GM12878 (cell line): ENCODE data around the gene CYP2U1. TPM values are rescaled to one million over a fixed set of nuclear protein-coding genes. Genes with fewer than 3 reads are reported as not detected.

Source experiments
- BCL11A ChIP-seq: IDR thresholded peaks from 2 replicates; pipeline ENCODE4 v1.6.1; 2011; ENCODE audit warnings: low read depth, low read length
- BRCA1 ChIP-seq: IDR thresholded peaks from 2 replicates; pipeline ENCODE4 v1.6.1; 2011; ENCODE audit warnings: low read depth, low read length, improper control_type of control experiment
- CBX3 ChIP-seq: fragments of 200-600 bp; sonication (generic); IDR thresholded peaks from 2 replicates; pipeline ENCODE4 v1.6.1; 2016; ENCODE audit warnings: low read depth, borderline replicate concordance
- CBX5 ChIP-seq: sonication (generic); IDR thresholded peaks from 2 replicates; pipeline ENCODE4 v1.6.1; 2016; ENCODE audit warnings: low read depth, moderate library complexity, mild to moderate bottlenecking, inconsistent platforms
- CHD4 ChIP-seq: fragments of 200-600 bp; sonication (generic); IDR thresholded peaks from 2 replicates; pipeline ENCODE4 v1.6.1; 2016; ENCODE audit warnings: mild to moderate bottlenecking
- EGR1 ChIP-seq, 2 experiments: IDR thresholded peaks; 1 replicate in 1 of 2; 2 replicates in 1 of 2; pipeline ENCODE4 v1.6.1; 2011 to 2012; ENCODE audit warnings: low read depth in 2 of 2, low read length in 2 of 2, borderline replicate concordance in 1 of 2, mild to moderate bottlenecking in 1 of 2, moderate library complexity in 1 of 2
- ELK1 ChIP-seq: IDR thresholded peaks from 2 replicates; pipeline ENCODE4 v1.6.1; 2012; ENCODE audit warnings: low read depth, low read length, improper control_type of control experiment
- ESRRA ChIP-seq: IDR thresholded peaks from 2 replicates; pipeline ENCODE4 v1.6.1; 2012; ENCODE audit warnings: mild to moderate bottlenecking, low read length, improper control_type of control experiment
- EZH2 ChIP-seq: IDR thresholded peaks from 2 replicates; pipeline ENCODE4 v1.6.1; 2012; ENCODE audit warnings: low read depth, mild to moderate bottlenecking, control low read depth, inconsistent platforms, low read length, borderline replicate concordance; ENCODE audit not compliant: control insufficient read depth
- IRF5 ChIP-seq: fragments of 450-650 bp; IDR thresholded peaks from 2 replicates; pipeline ENCODE4 v1.6.1; 2017; ENCODE audit warnings: borderline replicate concordance
- KDM1A ChIP-seq: fragments of 200-600 bp; sonication (generic); IDR thresholded peaks from 2 replicates; pipeline ENCODE4 v1.6.1; 2016; ENCODE audit warnings: borderline replicate concordance
- KLF5 ChIP-seq: fragments of 450-650 bp; IDR thresholded peaks from 2 replicates; pipeline ENCODE4 v1.6.1; 2014; ENCODE audit warnings: mild to moderate bottlenecking; ENCODE audit not compliant: partially characterized antibody
- MEF2A ChIP-seq: IDR thresholded peaks from 2 replicates; pipeline ENCODE4 v1.6.1; 2011; ENCODE audit warnings: low read depth, mild to moderate bottlenecking, low read length, moderate library complexity; ENCODE audit not compliant: insufficient read depth
- SIX5 ChIP-seq: IDR thresholded peaks from 2 replicates; pipeline ENCODE4 v1.6.1; 2011; ENCODE audit warnings: mild to moderate bottlenecking, low read depth, low read length, moderate library complexity; ENCODE audit not compliant: severe bottlenecking
- SKIL ChIP-seq: fragments of 450-650 bp; IDR thresholded peaks from 2 replicates; pipeline ENCODE4 v1.6.1; 2017; ENCODE audit warnings: mild to moderate bottlenecking, low read depth, inconsistent platforms; ENCODE audit not compliant: poor library complexity, severe bottlenecking
- SPI1 ChIP-seq: IDR thresholded peaks from 2 replicates; pipeline ENCODE4 v1.6.1; 2011; ENCODE audit warnings: low read depth, mild to moderate bottlenecking, low read length, moderate library complexity, borderline replicate concordance; ENCODE audit not compliant: insufficient read depth
- SUPT20H ChIP-seq: IDR thresholded peaks from 2 replicates; pipeline ENCODE4 v1.6.1; 2011; ENCODE audit warnings: low read depth, mild to moderate bottlenecking, low read length, moderate library complexity, borderline replicate concordance; ENCODE audit not compliant: control insufficient read depth
- USF1 ChIP-seq: IDR thresholded peaks from 2 replicates; pipeline ENCODE4 v1.6.1; 2011; ENCODE audit warnings: borderline replicate concordance, low read depth, mild to moderate bottlenecking, moderate library complexity, mixed read lengths, low read length; ENCODE audit not compliant: insufficient read depth; ENCODE audit errors: extremely low read length
- ZBTB11 ChIP-seq: fragments of 450-650 bp; formaldehyde crosslinking; IDR thresholded peaks from 2 replicates; pipeline ENCODE4 v1.5.0; 2022; ENCODE audit warnings: mild to moderate bottlenecking, missing genetic modification characterization
- ZNF207 ChIP-seq: fragments of 450-650 bp; IDR thresholded peaks from 2 replicates; pipeline ENCODE4 v1.6.1; 2014; ENCODE audit warnings: antibody characterized with exemption, mild to moderate bottlenecking, borderline replicate concordance
- ZNF217 ChIP-seq: fragments of 450-650 bp; IDR thresholded peaks from 2 replicates; pipeline ENCODE4 v1.6.1; 2017; ENCODE audit warnings: antibody characterized with exemption, mild to moderate bottlenecking
- polyA plus RNA-seq, 11 experiments: library from polyadenylated mRNA; depleted of rRNA in 4 of 11; unstranded in 6 of 11; stranded (reverse) in 5 of 11; fragments of >200 nt; fragmentation: Nextera tagmentation in 4 of 11; fragmentation: Illumina TruSeq in 1 of 11; extraction: Ambion mirVana in 4 of 11; extraction: Trizol in 1 of 11; gene quantifications; 1 replicate in 1 of 11; 2 replicates in 10 of 11; pipeline versions ENCODE4 v1.2.1 to v1.2.3, GENCODE V29; 2011 to 2016; ENCODE audit warnings: inconsistent platforms in 2 of 11, missing spikeins in 2 of 11, low read depth in 1 of 11
- total RNA-seq, 4 experiments: library from RNA; depleted of rRNA in 3 of 4; stranded (reverse); fragments of >200 nt in 3 of 4; fragmentation: Illumina TruSeq in 1 of 4; extraction: Trizol in 1 of 4; gene quantifications; 2 replicates each; pipeline versions ENCODE4 v1.2.1 to v1.2.3, GENCODE V29; 2013 to 2021

CYP2U1 gene
- total and polyA plus RNA-seq, 10 of the 15 experiments (the other 5 are each of a cell fraction or from before 2014, with no cell fraction given), result 0.41 to 3.4 (median 2.9) TPM

GRCh38 chr4:107902715-107903114 is 28.6 kb upstream of the CYP2U1 start (continued):
- TF ChIP-seq SKIL (no peak), BRCA1 (no peak), SIX5 (no peak), ZBTB11 (CRISPR knock-in tag) (no peak), KDM1A (no peak), KLF5 (no peak), CBX5 (no peak), CBX3 (no peak), EZH2 (no peak), EGR1 (IDR thresholded peaks at IDR 0.05; ENCODE audit: borderline replicate concordance in 1 of 2, low read depth in 2 of 2, low read length in 2 of 2) (no peak), SUPT20H (no peak), IRF5 (no peak), ELK1 (no peak), USF1 (no peak), CHD4 (no peak), ZNF217 (no peak), ESRRA (no peak), ZNF207 (no peak), MEF2A (no peak), SPI1 (peak; percentile 46; the same call in 1 of the 2 replicates), BCL11A (0 out of 2 replicates have a peak, but pooled peaks have one; percentile 24)
